Right lobe of liver (tissue), 6 donors: ENCODE measurements around the gene THSD7A. TPM values are rescaled to one million over a fixed set of nuclear protein-coding genes. Genes with fewer than 3 reads are reported as not detected.

Experiments used
- ATAC-seq, 4 donors: fragments of 200-7000 bp; cut with Tn5 transposase; one replicate each; pipeline ENCODE4 v1.9.1; 2020; ENCODE audit warnings: mild to moderate bottlenecking in 4 of 4, moderate library complexity in 4 of 4
- DNase-seq, 3 donors: peaks; one replicate each; pipeline ENCODE4 v3.0.0-alpha.2; 2020
- H3K27ac ChIP-seq, 3 donors: fragments of 200-600 bp; one replicate each; pipeline ENCODE4 v1.8.0; 2022
- H3K27me3 ChIP-seq, 2 donors: fragments of 200-600 bp; one replicate each; pipeline ENCODE4 v1.8.0; 2022
- H3K36me3 ChIP-seq, 4 donors: fragments of 200-600 bp; sonication (generic) in 1 of 4; one replicate each; pipeline versions ENCODE4 v1.5.1 to v1.8.0; 2017 to 2022; ENCODE audit warnings: control low read depth in 1 of 4
- H3K4me1 ChIP-seq, 4 donors: fragments of 200-600 bp; sonication (generic) in 1 of 4; one replicate each; pipeline versions ENCODE4 v1.5.1 to v1.8.0; 2017 to 2022; ENCODE audit warnings: control low read depth in 1 of 4
- H3K4me3 ChIP-seq, 3 donors: fragments of 200-600 bp; one replicate each; pipeline ENCODE4 v1.8.0; 2022
- H3K9me3 ChIP-seq, 4 donors: fragments of 200-600 bp; sonication (generic) in 1 of 4; one replicate each; pipeline versions ENCODE4 v1.5.1 to v1.8.0; 2017 to 2022; ENCODE audit warnings: control low read depth in 1 of 4
- CTCF ChIP-seq, 4 donors: fragments of 200-600 bp in 3 of 4; fragments of 450-650 bp in 1 of 4; IDR thresholded peaks; one replicate each; pipeline versions ENCODE4 v1.5.1 to v1.8.0; 2016 to 2022; ENCODE audit warnings: antibody characterized with exemption in 4 of 4, mild to moderate bottlenecking in 2 of 4
- POLR2A ChIP-seq: fragments of 450-650 bp; IDR thresholded peaks from one replicate; pipeline ENCODE4 v1.6.1; 2017; ENCODE audit warnings: antibody characterized with exemption, mild to moderate bottlenecking
- WGBS: methylation state at CpG from one replicate; pipeline ENCODE4 v1.1.6; 2018; ENCODE audit warnings: low coverage, low lambda C conversion rate; ENCODE audit not compliant: insufficient coverage; ENCODE audit errors: missing lambda C conversion rate; 5-methylcytosine and 5-hydroxymethylcytosine counted together
- intact Hi-C, 2 donors: fragments of 100-400 bp; cut with DNase I; formaldehyde crosslinking; loops; one replicate each; pipeline versions ENCODE4 v1.11.2 to v1.14.1; 2022
- total RNA-seq, 6 experiments: library from RNA; depleted of rRNA in 2 of 6; stranded (reverse); fragments of >200 nt in 2 of 6; fragmentation: NEBNext Ultra II Directional in 3 of 6; extraction: Animal tissue kit (Norgen Biotek cat#: 25700) in 3 of 6; gene quantifications; one replicate each; pipeline versions ENCODE4 v1.1.0 to v1.2.4, GENCODE V29; 2016 to 2023
- donor health status: DM: no; HTN: yes; CAD: no.
- donor health status: DM: no; HTN: no; CAD: no.
- donor health status: DM: no; HTN: no; CAD: no.
- donor health status: DM: no; HTN: yes; CAD: no.
- donor health status: DM: no; HTN: yes; CAD: no.

Gene THSD7A
- total RNA-seq, 6 experiments from 2014 or later = 1.1 to 2.5 (median 1.4) TPM

GRCh38 chr7:11345621-11346020 is 486.4 kb downstream of the THSD7A start:
- 100% methylated on average over 1 of the region's 2 CpGs for WGBS
- DNase-seq (no peak), ATAC-seq (no peak)
- H3K4me1 ChIP-seq = peaks cover 0 to 6% (median 0%) of the 10 kb centered on the region in 4 donors
- no peaks in the 10 kb centered on the region for H3K36me3 ChIP-seq
- no peak overlapping the region for H3K27ac ChIP-seq
- no peaks in the 10 kb centered on the region for H3K9me3 ChIP-seq
- H3K27me3 ChIP-seq = no peaks in the 10 kb centered on the region
- TF ChIP-seq POLR2A (no peak), CTCF (IDR thresholded peaks at IDR 0.05) (no peak)
- intact Hi-C loops = no loop called here
- H3K4me3 ChIP-seq = no peak overlapping the region

GRCh38 chr7:11343818-11344413 is 488.1 kb downstream of the THSD7A start:
- ATAC-seq (peak; percentile 69 to 90 (median 86)), DNase-seq (no peak)
- no peak overlapping the region for H3K27ac ChIP-seq
- no peak overlapping the region for H3K4me3 ChIP-seq
- TF ChIP-seq POLR2A = no peak
- TF ChIP-seq CTCF (IDR thresholded peaks at IDR 0.05) = peak; percentile 67 to 82 (median 75)
- H3K36me3 ChIP-seq = no peaks in the 10 kb centered on the region
- H3K9me3 ChIP-seq = no peaks in the 10 kb centered on the region
- intact Hi-C loops = no loop called here
- 19% methylated on average over 10 of the region's 10 CpGs for WGBS
- H3K4me1 ChIP-seq = peaks cover 0 to 6% (median 0%) of the 10 kb centered on the region in 4 donors
- H3K27me3 ChIP-seq = no peaks in the 10 kb centered on the region

GRCh38 chr7:11343136-11343535 is 488.9 kb downstream of the THSD7A start:
- intact Hi-C loops = no loop called here
- H3K36me3 ChIP-seq = no peaks in the 10 kb centered on the region
- no peak for ATAC-seq
- H3K27ac ChIP-seq = no peak overlapping the region
- H3K27me3 ChIP-seq = no peaks in the 10 kb centered on the region
- H3K9me3 ChIP-seq = no peaks in the 10 kb centered on the region
- no peak overlapping the region for H3K4me3 ChIP-seq
- TF ChIP-seq POLR2A = no peak
- no peak for TF ChIP-seq CTCF (IDR thresholded peaks at IDR 0.05)
- peaks cover 0 to 6% (median 0%) of the 10 kb centered on the region in 4 donors for H3K4me1 ChIP-seq
- no peak for DNase-seq

GRCh38 chr7:11341285-11341944 is 490.6 kb downstream of the THSD7A start:
- WGBS = 23% methylated on average over 4 of the region's 4 CpGs
- peaks cover 0 to 6% (median 0%) of the 10 kb centered on the region in 4 donors for H3K4me1 ChIP-seq
- H3K27ac ChIP-seq = no peak overlapping the region
- no peak for DNase-seq
- no peaks in the 10 kb centered on the region for H3K27me3 ChIP-seq
- H3K36me3 ChIP-seq = no peaks in the 10 kb centered on the region
- H3K4me3 ChIP-seq = no peak overlapping the region
- intact Hi-C loops = no loop called here
- no peaks in the 10 kb centered on the region for H3K9me3 ChIP-seq
- no peak for TF ChIP-seq POLR2A
- peak; percentile 32 to 53 (median 40) for TF ChIP-seq CTCF (IDR thresholded peaks at IDR 0.05)
- ATAC-seq = peak; percentile 77 to 88 (median 84)
